GM21423 (cell line): ENCODE data around the gene ADAMTSL1.

Experiments
- ATAC-seq: cut with Tn5 transposase; IDR thresholded peaks from one replicate; pipeline ENCODE4 v1.9.1; 2021; ENCODE audit warnings: mild to moderate bottlenecking, moderate library complexity; ENCODE audit not compliant: unreplicated experiment

ADAMTSL1 gene

DNA sequence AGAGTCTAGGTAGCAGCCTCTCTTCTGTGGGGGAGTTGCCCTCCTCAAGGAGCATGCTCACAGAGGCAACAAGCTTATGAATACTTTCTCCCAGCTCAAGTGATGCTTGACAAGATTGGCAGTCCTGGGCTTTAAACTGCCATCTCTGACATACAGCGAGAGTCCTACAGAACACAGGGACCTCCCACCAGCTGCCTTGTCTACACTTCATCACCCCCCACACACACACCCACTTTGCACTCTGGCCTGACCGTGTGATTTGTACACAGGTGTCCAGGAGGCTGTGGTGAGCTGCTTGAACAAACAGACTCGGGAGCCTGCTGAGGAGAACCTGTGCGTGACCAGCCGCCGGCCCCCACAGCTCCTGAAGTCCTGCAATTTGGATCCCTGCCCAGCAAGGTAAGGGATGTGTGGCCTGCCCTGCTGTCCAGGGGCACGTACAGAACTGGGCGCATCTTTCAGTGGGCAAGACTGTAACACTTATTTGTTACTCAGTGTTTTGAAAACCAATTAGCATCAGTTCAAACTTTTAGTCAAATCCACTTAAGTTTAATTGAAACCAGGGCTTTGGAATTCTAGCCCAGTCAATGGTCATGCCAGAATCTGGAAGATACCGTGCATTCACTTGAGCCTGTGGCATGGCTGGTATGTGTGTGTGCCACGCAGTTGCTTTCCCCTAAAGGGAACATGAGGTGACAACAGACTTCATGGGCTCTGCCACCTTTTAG is 247.5 kb downstream of the ADAMTSL1 start:
- ATAC-seq: no peak

DNA sequence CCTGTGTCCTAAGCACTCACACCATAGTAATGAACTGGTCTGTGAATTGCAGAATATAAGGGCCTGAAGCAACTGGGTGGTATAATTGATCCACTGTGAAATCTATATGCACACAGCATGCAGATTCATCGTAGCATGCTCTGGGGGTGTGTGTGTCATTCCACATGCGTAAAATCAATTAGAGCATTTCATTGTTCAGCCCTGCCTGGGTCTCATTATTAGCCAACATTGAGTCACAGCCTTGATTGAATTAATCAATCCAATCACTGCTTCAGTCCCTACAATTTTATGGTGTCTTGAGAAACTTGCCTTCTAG is 248.0 kb downstream of the ADAMTSL1 start:
- no peak for ATAC-seq

DNA sequence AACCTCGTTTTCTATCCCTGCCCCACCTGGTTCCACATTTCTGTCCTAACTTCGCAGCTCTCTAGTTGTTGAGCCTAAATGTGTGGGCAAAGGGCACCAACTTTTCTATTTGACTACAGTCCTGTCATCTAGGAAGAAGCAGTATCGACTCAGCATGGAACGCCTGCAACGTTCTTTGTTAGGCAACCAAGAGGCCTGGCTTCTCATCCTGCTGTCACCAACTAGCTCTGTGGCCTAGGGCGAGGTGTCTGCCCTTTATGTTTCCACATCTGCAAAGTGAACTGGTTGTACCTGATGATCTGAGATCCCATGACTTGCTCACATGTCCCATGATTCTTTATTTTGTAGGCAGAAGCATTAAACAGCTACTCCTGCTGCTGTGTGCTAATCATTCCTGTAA is 248.9 kb downstream of the ADAMTSL1 start:
- no peak for ATAC-seq

- ATAC-seq: no peak
These were observed 249.4 kb downstream of the ADAMTSL1 start for GRCh38 chr9:18723366-18723765.

GRCh38 chr9:18726546-18726945 is 252.6 kb downstream of the ADAMTSL1 start:
- no peak for ATAC-seq

DNA sequence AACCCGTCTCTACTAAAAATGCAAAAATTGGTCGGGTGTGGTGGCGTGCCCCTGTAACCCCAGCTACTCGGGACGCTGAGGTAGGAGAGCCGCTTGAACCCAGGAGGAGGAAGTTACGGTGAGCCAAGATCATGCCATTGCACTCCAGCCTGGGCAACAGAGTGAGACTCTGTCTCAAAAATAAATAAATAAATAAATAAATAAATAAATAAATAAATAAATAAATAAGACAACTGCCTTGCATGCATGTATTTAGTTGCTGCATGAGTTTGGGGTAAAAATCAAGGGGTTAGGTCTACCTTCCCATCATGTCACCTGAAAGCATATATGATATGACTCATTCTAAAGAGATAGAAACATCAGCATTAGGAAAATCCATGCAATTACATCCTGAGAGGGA is 254.0 kb downstream of the ADAMTSL1 start:
- ATAC-seq: no peak

GRCh38 chr9:18728642-18729041 is 254.7 kb downstream of the ADAMTSL1 start:
- ATAC-seq: no peak

- no peak for ATAC-seq
These were observed 256.3 kb downstream of the ADAMTSL1 start for GRCh38 chr9:18730241-18730640.

GRCh38 chr9:18739127-18739526 is 265.2 kb downstream of the ADAMTSL1 start:
- no peak for ATAC-seq

DNA sequence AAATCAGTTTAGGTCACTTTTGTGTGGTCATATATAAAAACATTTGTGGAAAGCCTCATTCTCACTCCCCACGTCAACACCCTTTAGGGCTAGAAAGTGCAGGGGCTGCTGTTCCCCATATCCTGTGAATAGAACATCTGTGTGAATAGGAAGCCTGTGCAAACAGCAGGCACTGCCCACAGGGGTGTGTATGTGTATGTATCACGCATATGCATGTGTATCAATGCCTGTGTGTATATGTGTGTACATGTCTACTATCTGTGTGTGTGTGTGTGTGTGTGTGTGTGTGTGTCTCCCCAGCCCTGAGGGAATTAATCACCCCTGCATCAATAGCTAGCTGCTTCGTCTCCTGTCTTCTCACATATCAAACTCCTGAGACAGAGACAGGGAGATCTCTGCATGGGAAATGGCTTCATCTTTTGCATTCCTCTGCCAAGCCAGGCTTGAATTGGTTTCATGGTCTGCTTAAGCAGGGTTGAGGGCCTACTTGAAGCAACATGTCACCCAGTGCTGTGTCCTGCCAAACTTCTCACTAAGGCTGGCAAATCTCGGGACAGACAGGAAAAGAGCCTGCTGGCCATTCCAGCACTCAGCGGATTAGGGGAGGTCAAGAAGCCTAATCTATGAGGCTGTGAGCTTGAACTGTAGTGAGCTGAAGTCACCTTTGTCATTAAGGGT is 265.8 kb downstream of the ADAMTSL1 start:
- ATAC-seq: no peak

GRCh38 chr9:18741359-18741758 is 267.4 kb downstream of the ADAMTSL1 start:
- ATAC-seq: no peak

DNA sequence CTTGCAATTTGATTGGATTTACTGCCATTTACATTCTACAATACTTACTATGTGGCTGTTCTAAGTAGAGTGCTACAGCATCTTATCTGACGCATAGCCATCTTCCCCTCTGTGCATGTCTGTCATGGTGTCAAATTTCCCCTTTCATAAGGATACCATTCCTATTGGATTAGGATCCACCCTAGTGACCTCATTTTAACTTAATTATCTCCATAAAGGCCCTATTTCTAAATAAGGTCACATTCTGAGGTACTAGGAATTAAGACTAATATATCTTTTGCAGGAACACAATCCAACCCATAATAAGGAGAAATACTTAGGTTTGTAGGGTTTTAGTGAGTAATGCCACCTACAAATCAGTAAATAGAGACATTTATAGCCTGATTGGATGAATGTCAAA is 268.0 kb downstream of the ADAMTSL1 start:
- ATAC-seq: no peak

DNA sequence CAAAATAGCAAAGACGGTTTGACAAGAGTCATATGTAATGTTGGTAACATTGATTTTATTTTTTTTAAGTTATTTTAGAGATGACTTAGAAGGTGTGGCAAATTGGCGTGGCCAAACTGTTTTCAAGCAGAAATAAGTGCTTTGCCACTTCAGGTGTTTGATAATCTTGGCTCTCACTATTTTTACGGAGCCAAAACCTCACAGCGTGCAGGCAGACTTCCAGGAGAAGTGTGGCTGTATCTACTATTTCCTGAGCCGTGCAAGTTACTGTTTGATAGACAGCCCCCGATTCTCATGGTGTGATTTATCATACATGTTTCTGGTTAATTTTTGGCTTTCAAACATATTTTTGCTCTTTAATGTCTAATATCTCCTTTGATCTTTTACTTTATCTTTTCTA is 269.5 kb downstream of the ADAMTSL1 start:
- ATAC-seq: no peak

DNA sequence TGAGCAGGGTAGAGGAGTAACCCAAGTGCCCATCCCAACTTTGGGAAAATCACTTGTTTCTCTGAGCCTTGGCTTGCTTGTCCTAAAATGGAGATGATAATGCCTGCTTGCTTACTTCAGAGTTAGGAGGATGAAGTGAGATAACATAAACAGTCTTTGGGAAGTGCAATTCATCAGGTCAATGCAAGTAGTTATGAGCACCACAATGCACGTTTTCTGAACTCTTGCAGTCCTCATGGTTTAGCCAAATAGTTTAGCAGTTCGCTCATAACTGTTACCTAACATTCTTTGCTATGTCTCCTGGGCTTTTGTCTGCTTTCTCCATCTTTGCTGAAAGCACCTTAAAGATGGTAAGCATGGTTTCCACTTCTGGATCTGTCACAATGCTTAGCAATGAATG is 270.0 kb downstream of the ADAMTSL1 start:
- ATAC-seq: no peak

GRCh38 chr9:18745710-18746109 is 271.8 kb downstream of the ADAMTSL1 start:
- ATAC-seq: no peak

GRCh38 chr9:18746631-18747030 is 272.7 kb downstream of the ADAMTSL1 start:
- ATAC-seq: no peak

DNA sequence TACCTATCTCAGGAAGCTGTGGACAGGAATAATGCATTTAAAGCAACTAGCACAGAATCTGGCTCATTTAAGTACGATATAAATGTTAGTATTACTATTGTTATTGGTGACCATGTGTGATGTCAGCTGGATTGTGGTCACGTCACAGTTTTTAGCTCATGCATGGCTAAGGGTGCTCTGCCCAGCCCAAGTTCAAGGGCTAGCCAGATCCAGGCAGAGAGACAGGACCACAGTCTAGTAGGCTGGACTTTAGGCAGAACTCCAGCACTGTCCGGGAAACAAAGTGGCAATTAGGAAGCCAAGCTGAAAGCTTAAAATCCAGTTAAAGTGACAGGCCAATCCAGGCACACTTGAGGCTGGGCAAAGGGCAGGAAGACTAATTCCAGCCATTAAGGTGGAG is 273.6 kb downstream of the ADAMTSL1 start:
- ATAC-seq: no peak

- ATAC-seq: no peak
These were observed 274.3 kb downstream of the ADAMTSL1 start for GRCh38 chr9:18748251-18748701.

- ATAC-seq: no peak
These were observed 275.8 kb downstream of the ADAMTSL1 start for GRCh38 chr9:18749711-18750110.

GRCh38 chr9:18753904-18754303 is 280.0 kb downstream of the ADAMTSL1 start:
- no peak for ATAC-seq

- no peak for ATAC-seq
These were observed 280.6 kb downstream of the ADAMTSL1 start for GRCh38 chr9:18754537-18754936.

GRCh38 chr9:18755263-18755662 is 281.3 kb downstream of the ADAMTSL1 start:
- no peak for ATAC-seq

GRCh38 chr9:18756712-18757125 is 282.8 kb downstream of the ADAMTSL1 start:
- no peak for ATAC-seq
